ENCODE results near the gene BRF1.

BRF1 gene

GRCh38 chr14:105173901-105174894 is 126.6 kb downstream of the BRF1 start:
- no peak for DNase-seq (ENCODE audit: low read depth)

GRCh38 chr14:105173145-105173544 is 127.7 kb downstream of the BRF1 start:
- no peak for DNase-seq (ENCODE audit: low read depth)

GRCh38 chr14:105172476-105172875 is 128.3 kb downstream of the BRF1 start:
- DNase-seq (ENCODE audit: low read depth), result no peak

- no peak for DNase-seq (ENCODE audit: low read depth)
These were observed 129.7 kb downstream of the BRF1 start for GRCh38 chr14:105171004-105171673.

- no peak for DNase-seq (ENCODE audit: low read depth)
These were observed 130.8 kb downstream of the BRF1 start for GRCh38 chr14:105169776-105170655.

- peak; percentile 43 for DNase-seq (ENCODE audit: low read depth)
These were observed 131.8 kb downstream of the BRF1 start for GRCh38 chr14:105168979-105169507.

GRCh38 chr14:105168496-105168978 is 132.3 kb downstream of the BRF1 start, which contains the start of gene JAG2:
TSS of gene JAG2 (minus strand) at chr14:105168776. CDS start at chr14:105168420, 356 bp downstream.
- DNase-seq (ENCODE audit: low read depth), result peak; percentile 39

DNA sequence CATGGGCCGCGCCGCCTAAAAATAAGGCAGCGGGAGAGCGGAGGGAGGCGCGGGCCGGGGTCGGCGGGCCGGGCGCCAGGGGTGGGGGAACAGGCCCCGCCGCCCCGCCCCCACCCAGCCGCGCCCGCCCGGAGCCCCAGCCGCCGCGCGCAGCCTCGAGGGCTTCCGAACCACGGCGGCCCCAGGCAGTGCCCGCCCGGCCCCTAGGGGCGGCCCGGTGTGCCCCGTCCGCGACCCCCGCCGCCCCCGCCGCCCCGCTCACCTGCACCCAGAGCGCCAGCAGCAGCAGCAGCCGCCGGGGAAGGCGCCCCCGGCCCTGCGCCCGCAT is 132.7 kb downstream of the BRF1 start:
- no peak for DNase-seq (ENCODE audit: low read depth)

DNA sequence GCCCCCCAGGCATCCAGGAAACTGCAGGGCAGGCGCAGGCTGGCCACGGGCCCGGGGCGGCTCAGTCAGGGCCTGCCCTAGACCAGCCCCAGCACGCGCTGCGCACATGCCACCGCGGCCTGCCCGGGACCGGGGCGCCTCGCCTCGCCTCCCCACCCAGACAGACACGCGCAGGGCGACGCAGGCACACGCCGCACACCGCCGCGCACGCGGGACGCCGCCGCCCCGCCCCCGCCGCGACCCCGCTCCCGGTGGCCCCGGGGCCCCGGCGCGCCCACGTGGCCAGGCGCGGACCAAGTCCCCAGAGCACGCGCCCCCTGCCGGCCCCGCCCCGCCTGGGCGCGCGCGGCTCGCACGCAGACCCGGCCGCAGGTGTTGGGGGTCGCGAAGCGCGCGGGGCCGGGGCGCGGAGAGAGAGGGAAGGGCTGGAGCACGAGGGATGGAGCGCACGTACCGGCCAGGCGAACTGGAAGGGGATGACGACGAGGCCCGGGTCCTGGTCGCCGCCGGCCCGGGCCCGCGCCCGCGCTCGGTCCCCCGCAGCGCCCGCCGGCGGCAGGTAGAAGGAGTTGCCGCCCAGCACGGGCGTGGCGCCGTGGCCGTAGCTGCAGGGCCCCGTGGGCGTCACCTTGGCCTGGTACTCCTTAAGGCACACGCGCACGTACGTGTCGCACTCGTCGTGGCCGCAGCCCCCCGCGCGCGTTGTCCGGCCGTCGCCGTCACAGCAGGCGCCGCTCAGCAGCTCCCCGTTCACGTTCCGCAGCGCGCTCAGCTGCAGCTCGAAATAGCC is 133.3 kb downstream of the BRF1 start:
- peak; percentile 18 for DNase-seq (ENCODE audit: low read depth)

GRCh38 chr14:105166571-105167302 is 134.1 kb downstream of the BRF1 start:
- DNase-seq (ENCODE audit: low read depth), result no peak

DNA sequence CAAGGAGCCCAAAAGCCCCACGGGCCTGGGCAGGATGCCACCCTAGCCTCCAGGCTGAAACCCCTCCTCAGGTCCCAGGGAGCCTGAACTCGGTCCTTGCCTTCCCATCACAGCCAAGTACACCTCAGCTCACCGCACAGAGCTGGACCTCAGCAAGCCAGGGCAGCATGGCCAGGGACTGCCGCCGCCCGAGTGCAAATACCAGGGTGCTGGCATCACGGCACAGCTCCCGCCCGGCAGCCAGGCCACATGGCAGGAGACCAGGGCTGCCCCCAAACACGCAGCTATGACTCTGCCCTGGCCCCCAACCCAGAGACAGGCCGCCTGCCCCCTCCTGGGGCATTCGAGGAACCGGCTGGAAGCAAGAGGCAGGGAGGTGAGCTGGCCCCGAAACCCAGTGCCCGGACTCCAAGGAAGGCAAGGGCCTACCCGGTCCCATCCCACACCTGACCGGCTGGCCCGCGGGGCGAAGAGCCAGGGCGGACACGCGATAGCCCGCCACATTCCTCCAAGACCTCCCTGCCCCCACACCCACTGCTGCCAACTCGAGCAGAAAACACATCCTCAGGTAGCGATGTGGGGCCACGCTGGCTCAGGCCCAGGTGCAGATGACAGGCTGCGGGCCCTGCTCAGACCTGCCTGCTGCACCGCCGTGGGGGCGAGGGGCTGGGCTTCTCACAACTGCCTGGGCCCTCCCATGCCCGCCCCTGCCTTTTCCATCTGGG is 134.9 kb downstream of the BRF1 start:
- DNase-seq (ENCODE audit: low read depth), result no peak

DNA sequence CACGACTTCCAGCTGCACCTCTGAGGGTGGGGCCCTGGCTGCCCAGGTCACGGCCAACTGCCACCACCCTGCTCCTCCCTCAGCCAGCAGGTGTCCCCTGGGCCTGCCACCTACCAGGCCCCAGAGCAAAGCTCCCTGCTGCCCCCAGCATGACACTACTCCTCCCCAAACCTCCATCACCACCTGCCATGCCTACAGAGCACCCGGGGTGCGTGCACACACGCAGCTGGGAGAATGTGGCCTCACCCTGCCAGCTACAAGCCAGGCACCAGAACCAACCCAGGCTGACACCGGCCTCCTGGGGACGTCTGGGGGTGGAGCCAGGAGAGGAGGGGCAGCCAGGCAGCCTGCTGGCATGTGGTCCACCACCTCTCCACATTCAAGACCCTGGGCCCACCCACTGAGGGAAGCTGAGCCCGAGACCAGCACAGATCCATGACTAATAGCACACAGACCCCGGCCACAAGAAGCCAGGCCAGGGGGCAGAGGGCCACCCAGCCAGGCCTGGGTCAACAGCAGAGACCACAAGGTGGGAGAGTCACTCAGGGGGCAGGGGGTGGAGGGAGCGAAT is 135.6 kb downstream of the BRF1 start:
- no peak for DNase-seq (ENCODE audit: low read depth)

DNA sequence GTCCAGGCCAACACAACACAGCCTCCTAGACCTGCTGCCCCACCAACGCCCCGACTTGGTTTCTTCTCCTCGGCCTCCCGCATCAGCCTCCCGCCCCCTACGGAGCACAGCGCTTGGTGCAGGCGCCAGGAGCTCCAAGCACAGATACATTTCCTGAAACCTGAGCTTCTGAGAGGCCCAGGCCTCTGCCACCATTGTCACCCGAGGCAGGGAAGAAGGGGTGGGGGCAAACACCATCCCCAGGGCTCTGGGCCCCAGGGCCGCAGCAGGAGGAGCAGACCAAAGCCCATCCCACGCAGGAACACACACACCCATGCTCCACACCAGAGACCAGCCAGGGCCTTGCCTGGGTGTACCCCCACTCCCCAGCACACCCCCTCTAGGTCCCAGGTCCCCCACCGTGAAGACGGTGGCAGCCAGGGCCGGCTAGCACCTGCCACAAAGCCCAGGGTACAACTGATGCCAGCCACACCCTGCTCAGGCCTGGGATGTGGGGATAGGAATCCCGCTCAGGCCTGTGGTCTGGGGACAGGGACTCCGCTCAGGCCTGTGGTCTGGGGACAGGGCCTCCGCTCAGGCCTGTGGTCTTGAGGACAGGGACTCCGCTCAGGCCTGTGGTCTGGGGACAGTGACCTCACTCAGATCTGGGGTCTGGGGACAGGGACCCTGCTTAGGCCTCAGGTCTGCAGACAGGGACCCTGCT is 137.6 kb downstream of the BRF1 start:
- DNase-seq (ENCODE audit: low read depth), result no peak

DNA sequence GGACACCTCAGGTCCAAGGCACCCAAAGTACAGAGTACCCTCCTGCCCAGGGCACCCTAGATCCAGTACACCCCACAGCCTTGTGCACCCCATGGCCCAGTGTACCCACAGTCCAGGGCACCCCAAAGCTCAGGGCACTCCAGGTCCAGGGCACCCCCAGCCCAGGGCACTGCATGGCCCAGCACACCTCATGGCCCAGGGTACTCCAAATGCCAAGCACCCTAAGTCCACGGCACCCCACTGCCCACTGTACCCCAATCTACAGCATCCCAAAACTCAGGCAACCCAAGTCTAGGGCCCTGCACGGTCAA is 138.2 kb downstream of the BRF1 start:
- DNase-seq (ENCODE audit: low read depth), result no peak

DNA sequence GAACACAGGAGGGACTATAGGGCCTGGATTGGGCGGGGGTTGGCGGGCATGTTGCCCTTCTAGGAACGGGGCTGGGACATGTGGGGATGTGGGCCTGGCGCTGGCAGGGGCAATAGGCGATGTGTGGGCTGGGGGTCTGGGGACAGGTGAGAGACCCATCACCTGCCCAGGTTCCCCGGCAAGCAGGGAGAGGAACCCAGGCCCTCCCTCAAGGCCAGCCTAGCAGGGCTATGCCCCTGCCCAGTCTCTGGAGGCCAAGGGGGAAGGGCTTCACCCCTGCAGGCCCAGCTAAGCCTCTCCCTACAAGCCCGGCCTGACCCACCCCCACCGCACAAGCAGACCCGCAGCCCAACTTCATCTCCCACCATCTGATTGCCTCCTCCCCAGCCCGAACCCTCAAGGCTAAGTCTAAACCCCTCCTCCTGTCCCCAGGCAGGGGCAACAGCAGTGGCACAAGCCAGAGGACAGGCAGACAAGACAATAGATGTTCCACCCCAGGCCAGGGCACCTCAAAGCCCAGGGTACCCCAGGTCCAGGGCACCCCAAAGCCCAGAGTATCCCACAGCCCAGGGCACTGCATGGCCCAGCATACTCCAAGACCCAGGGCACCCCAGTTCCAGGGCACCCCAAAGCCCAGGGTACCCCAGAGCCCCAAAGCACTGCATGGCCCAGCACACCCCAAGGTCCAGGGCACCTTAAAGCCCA is 138.7 kb downstream of the BRF1 start:
- no peak for DNase-seq (ENCODE audit: low read depth)

- DNase-seq (ENCODE audit: low read depth), result no peak
These were observed 139.5 kb downstream of the BRF1 start for GRCh38 chr14:105161309-105161708.

- DNase-seq (ENCODE audit: low read depth), result no peak
These were observed 140.0 kb downstream of the BRF1 start for GRCh38 chr14:105160776-105161175.

DNA sequence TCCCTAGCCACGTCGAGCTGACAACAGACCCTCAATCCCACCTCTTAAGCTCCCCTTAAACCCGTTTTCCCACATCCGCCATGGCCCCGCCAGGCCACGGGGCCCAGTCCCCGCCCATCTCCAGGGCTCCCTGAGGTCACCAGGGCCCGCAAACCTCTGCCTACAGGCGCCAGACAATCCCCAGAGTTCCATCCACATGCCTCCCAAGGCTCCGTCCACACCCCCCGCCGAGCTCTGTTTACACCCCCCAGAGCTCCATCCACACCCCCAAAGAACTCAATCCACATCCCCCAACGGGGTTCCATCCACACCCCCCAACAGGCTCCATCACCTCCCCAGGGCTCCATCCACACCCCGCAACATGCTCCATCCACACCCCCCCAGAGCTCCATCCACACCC is 141.5 kb downstream of the BRF1 start:
- DNase-seq (ENCODE audit: low read depth), result no peak
